GM21529 (cell line): ENCODE results near the gene LIN37.
A peak's percentile ranks its signal among the peaks of the same experiment; 100 is the strongest.

Experiments used
- ATAC-seq: cut with Tn5 transposase; IDR thresholded peaks from one replicate; pipeline ENCODE4 v1.9.1; 2021; ENCODE audit not compliant: unreplicated experiment

Gene LIN37, protein sequence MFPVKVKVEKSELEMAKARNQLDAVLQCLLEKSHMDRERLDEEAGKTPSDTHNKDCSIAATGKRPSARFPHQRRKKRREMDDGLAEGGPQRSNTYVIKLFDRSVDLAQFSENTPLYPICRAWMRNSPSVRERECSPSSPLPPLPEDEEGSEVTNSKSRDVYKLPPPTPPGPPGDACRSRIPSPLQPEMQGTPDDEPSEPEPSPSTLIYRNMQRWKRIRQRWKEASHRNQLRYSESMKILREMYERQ

DNA sequence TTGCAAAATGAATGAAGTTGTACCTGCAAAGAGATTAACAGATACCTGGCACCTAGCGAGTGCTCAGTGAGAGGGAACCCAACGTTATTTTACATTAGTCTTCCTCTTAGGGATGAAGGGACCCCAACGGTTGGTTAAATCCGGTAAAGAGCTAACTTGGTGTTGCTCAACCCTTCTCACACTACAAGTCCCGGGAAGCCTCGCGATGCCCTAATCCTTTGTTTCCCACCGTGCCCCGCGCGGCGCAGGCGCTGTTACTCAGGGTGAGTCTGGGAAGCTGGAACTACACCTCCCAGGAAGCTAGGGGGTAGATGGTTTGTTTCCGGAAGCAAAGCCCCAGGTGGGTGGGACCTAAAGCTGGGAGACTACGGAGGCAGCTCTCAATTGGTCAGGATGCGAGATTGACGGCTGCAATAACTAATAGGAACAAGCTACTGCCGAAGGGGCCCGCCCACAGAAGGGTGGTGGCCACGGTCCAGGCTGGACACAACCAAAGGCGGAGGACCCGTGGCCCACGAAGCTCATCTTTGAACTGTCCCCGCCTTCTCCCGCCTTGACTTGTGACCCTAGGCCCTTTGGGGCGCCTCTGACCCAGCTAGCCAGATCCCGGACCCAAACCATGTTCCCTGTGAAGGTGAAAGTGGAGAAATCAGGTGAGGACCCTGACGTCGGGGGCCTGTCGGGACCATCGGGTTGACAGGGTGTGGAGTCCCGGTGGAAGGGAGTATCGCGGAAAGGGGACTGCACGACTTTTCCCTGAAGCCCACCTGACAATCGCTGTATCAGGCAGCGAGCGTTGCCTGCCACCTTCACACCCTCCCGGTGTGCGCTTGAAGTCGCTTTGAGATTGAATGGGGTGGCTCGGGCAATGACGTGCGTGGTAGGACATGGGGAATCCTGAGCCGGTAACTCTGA, at the start of gene LIN37:
LIN37 (plus strand) TSS at position 471 of the 915 bp plus-strand sequence; CDS start at position 620, 149 bp downstream.
- peak; percentile 69 for ATAC-seq

GRCh38 chr19:35702223-35703012, 46.0 kb upstream of the LIN37 start:
- ATAC-seq = peak; percentile 93

DNA sequence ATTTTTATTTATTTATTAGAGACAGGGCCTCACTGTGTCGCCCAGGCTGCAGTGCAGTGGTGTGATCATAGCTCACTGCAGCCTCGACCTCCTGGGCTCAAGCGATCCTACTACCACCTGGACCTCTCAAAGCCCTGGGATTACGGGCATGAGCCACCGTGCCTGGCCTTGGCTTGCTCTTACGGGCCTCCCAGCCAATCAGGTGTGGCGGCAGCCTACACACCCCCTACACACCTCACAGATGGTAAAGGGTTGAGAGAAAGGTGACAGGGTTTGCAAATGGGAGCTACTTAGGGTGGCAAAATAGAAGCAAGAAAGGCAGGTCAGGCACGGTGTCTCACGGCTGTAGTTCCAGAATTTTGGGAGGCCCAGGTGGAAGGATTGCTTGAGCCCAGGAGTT, 45.0 kb upstream of the LIN37 start:
- ATAC-seq = no peak

- ATAC-seq = no peak
Observed at GRCh38 chr19:35704218-35704617, 44.2 kb upstream of the LIN37 start, which contains the start of gene ZBTB32. ZBTB32 (plus strand) TSS chr19:35704558; CDS start chr19:35714627, 10,069 bp downstream.

GRCh38 chr19:35708391-35708790, 40.0 kb upstream of the LIN37 start:
- no peak for ATAC-seq

DNA sequence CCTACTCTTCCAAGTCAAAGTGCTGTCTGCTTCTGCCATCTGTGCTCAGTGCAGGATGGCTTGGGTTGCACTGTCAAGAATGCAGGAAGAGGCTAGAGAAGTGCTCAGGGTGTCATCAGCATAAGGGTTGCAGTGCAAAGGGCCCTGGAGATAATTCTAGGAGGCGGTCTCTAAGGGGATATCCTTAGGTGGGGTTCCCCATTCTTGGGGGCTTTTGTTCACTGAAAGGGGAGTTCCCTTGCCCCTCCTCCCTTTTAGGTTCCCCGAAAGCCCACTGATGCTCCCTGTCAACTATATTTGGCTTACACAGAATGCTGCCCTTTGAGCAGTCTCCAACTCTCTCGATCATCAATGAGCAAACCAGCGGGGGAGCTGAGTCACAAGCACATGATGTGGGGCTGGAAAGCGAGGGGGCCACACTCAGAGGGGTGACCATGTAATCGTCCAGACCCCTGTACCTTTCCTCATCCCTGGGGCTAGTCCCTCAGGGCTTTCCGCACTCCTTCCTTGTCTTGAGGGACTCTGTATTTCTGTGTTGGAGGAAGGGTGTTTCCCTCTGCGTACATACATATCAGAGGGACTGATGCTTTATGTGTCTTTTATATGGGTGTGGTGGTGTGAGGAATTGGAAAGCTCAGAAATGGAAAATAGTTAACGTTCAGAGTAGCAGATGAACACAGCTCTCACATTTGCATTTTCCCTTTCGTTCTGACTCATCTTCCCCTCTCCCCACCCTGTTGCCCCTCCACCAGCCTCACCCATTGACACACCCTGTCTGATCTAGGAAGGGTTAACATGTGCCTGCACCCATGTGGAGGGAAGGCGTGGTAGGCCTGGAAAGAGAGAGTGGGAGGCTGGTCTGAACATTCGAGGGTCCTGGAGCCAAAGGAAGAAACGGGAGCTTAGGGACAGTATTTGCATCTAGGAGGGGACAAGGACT, 37.3 kb upstream of the LIN37 start:
- ATAC-seq = peak; percentile 37

DNA sequence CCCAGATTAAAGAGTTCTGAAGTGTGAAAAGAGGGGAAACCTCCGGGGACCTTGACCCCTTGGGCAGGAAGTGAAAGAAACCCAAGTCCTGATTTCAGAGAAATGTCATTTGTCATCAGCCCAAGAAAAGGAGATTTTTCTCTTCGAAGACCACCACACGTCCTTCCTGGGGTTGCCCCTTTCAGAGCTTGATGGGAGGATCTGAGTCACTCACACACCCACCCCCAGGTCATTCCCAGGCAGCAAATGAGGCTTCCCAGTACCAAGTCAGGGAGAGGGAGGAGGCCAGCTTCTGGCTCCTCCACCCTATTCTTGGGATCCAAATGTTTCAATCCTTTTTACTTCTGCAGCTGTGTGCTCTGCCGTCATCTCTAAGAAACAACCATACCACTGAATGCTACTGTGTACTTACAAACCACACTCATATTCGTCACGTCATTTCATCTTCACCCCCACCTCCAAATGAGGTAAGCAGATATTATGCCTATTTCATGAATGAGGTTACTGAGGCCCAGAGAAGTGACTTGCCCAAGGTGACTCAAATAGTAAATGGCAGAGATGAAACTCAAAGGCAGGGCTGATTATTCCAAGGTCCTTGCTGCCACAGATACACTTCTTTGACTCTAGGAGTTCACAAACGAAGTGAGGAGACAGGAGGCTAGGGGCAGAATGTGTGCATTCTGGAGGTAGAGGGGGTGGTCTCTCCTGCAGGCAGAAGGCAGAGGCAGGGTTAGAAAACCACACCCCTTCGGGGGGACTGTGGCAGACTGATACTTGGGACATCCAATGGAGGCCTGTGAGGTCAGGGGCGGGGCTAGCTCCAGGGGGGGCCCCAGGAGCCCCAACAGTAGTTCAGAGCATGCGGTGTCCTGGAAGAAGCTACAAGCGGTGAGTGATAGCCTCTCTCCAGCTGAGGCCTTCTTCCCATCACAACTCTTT, 35.5 kb upstream of the LIN37 start:
- ATAC-seq = no peak

DNA sequence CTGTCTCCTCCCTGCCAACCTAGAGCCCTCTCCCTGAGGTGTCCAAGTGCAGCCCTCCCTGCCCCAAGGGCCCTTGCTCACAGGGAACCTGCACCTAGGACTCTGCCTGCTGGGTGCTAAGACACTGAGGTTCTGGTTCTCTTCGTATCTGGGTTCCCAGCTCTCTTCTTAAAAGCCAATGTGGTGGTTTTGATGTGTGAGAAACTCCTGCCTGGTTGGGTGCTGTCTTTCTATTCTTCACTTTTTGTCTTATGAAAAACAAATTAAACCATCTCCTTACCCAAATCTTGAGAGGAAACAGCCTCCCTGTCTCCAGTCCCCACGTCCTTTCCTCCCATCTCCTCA, 34.9 kb upstream of the LIN37 start:
- no peak for ATAC-seq

DNA sequence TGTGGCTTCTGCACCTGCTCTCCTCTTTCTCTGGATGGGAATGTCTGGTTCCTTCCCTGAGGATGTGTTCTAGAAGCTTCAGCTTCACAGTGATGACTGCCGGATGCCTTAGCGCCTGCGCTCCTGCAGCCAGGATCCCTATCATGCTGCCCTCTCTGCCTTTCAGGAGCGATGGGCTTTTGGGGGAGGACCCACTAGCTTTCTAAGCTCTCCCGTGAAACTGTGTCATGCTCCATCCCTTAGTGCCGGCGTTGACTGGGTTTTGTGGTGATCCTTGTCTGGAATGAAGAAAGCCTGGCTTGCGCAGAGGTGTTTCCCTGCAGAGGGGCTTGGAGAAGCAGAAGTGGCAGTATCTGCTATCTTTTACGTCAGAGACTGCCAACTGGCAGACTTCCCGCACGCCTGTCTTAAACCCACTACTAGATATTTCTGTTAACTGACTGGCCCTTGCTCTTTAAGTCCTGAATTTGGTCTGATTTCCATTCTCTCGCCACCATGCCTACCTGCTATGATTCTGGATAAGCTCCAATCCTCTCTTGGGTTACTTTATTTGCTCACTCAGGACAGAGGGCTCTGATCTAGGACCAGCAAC, 34.4 kb upstream of the LIN37 start:
- ATAC-seq = no peak

GRCh38 chr19:35714601-35715354, 33.6 kb upstream of the LIN37 start:
- ATAC-seq = no peak

GRCh38 chr19:35715355-35715809, 33.0 kb upstream of the LIN37 start:
- ATAC-seq = no peak

DNA sequence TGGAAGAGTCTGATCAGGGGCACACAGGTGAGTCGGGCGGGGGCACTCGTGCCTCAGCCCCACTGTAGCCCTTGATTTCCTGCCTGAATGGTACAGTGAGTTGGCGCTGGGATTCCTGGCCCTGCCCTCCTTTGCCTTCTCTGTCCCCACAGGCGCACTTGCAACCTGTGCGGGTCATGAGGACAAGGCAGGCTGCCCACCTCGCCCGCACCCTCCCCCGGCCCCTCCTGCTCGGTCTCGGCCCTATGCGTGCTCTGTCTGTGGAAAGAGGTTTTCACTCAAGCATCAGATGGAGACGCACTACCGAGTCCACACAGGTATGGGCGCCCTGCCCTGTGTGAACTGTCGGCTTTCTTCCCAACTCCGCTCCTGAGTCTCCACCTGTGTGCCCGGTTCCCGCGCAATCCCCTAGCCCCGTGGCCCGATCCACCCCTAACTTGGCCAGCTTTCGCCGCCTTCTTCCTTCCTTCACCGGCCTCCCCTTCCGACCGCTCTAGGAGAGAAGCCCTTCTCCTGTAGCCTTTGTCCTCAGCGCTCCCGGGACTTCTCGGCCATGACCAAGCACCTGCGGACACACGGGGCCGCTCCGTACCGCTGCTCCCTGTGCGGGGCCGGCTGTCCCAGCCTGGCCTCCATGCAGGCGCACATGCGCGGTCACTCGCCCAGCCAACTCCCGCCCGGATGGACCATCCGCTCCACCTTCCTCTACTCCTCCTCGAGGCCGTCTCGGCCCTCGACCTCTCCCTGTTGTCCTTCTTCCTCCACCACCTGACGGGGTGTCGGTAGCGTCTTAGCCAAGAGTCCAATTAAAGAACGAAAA, 32.2 kb upstream of the LIN37 start:
- no peak for ATAC-seq

DNA sequence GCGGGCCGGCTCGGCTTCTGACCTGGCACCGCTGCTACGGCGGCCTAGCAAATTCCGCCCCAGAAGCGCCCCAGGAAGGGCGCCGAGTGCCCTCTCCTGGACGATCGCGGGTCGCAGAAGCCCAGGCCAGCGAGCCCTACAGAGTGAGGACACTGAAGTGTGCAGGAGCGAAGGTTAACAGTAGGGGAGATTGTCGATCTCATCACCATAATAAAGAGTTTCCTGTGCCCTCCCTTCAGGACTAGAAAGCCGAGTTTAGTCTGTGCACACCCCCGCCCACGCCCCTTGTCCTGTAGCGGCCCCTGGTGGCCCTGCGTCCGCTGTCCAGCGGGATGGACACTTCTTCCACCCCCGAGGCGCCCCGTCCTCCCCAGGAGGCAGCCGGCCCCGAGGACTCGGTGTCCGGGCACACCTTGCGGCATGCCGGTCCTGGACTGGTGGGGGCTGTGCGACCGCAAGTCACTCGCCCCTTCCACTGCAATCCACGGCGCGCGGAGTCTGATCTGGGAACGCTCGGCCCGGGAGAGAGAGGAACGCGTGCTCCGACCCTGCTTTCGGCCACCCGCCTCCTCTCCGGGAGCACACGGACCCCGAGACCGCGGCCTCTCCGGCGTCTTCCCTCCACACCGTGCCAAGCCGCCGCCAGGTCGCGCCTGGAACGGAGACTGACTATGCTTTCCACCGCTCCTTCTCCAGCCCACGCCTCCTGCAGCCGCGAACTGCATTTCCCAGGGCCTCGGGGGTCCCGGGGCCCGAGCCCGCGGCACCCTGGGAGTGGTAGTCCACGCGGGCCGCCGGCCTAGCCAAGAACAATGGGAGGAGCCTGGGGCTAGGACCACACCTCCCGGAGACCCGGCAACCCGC, 31.3 kb upstream of the LIN37 start:
- ATAC-seq = peak; percentile 53

DNA sequence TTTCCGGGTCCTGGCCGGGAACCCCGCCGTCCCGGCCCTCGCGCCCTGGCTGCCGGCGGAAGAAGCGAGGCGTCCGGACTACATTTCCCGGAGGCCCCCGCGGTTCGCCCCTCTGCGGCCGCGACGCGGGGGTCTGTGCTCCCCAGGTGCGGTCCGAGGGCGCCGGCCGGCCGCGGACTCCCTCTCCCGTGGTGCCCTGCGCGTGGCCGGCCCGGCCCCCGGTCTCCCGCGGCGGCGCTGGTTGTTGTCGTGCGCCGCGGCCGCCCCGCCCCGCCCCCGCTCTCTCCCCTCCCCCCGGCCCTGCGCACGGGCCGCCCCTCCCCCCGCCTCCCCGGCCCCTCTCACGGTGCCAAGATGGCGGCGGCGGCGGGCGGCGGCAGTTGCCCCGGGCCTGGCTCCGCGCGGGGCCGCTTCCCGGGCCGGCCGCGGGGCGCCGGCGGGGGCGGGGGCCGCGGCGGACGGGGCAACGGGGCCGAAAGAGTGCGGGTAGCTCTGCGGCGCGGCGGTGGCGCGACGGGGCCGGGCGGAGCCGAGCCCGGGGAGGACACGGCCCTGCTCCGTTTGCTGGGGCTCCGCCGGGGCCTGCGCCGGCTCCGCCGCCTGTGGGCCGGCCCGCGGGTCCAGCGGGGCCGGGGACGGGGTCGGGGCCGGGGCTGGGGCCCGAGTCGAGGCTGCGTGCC, 30.6 kb upstream of the LIN37 start, which contains the start of gene KMT2B:
KMT2B (plus strand) TSS at position 339 of the 680 bp plus-strand sequence; CDS start at position 355, 16 bp downstream.
- ATAC-seq = no peak

- no peak for ATAC-seq
Observed at GRCh38 chr19:35718345-35719041, 29.9 kb upstream of the LIN37 start.
